ENCODE measurements around the gene PPARD.
A peak's percentile ranks its signal among the peaks of the same experiment; 100 is the strongest.

Gene PPARD

GRCh38 chr6:35358086-35358485 lies 15.7 kb downstream of the PPARD start:
- DNase-seq, result no peak

GRCh38 chr6:35359346-35359743 lies 17.0 kb downstream of the PPARD start:
- no peak for DNase-seq

- DNase-seq, result no peak
Observed at GRCh38 chr6:35359744-35360348, 17.5 kb downstream of the PPARD start.

GRCh38 chr6:35360349-35361138 lies 18.2 kb downstream of the PPARD start:
- DNase-seq, result peak; percentile 19

GRCh38 chr6:35362200-35362599 lies 19.8 kb downstream of the PPARD start:
- DNase-seq, result no peak

- no peak for DNase-seq
Observed at GRCh38 chr6:35363293-35363750, 21.0 kb downstream of the PPARD start.

GRCh38 chr6:35365594-35366203 lies 23.3 kb downstream of the PPARD start:
- no peak for DNase-seq

- no peak for DNase-seq
Observed at GRCh38 chr6:35366204-35366596, 23.8 kb downstream of the PPARD start.

- no peak for DNase-seq
Observed at GRCh38 chr6:35367646-35368037, 25.3 kb downstream of the PPARD start.

GRCh38 chr6:35368038-35368887 lies 25.9 kb downstream of the PPARD start:
- DNase-seq, result no peak

- no peak for DNase-seq
Observed at GRCh38 chr6:35370124-35370741, 27.9 kb downstream of the PPARD start.

- DNase-seq, result peak; percentile 77
Observed at GRCh38 chr6:35370785-35371493, 28.6 kb downstream of the PPARD start.

- DNase-seq, result no peak
Observed at GRCh38 chr6:35371494-35372262, 29.3 kb downstream of the PPARD start.

GRCh38 chr6:35372633-35373032 lies 30.3 kb downstream of the PPARD start:
- no peak for DNase-seq

GRCh38 chr6:35376281-35376680 lies 33.9 kb downstream of the PPARD start:
- no peak for DNase-seq

GRCh38 chr6:35377002-35377401 lies 34.6 kb downstream of the PPARD start:
- no peak for DNase-seq

- DNase-seq, result no peak
Observed at GRCh38 chr6:35378261-35378660, 35.9 kb downstream of the PPARD start.

GRCh38 chr6:35381132-35381531 lies 38.8 kb downstream of the PPARD start:
- no peak for DNase-seq

GRCh38 chr6:35382015-35382414 lies 39.7 kb downstream of the PPARD start:
- DNase-seq, result no peak

- peak; percentile 27 for DNase-seq
Observed at GRCh38 chr6:35385457-35386202, 43.3 kb downstream of the PPARD start.

All from DMS79 treated with DMSO at 0.1 percent for 48 hours (cell line).